GM18520 (cell line): ENCODE results near the gene TNPO3.

Source experiments
- ATAC-seq: cut with Tn5 transposase; IDR thresholded peaks from one replicate; pipeline ENCODE4 v1.9.1; 2021; ENCODE audit not compliant: unreplicated experiment

The TNPO3 gene

GRCh38 chr7:129054438-129055293 is at the start of gene TNPO3:
TNPO3 (minus strand) TSS chr7:129055111; CDS start chr7:129054770, 341 bp downstream.
- ATAC-seq = peak; percentile 72

- ATAC-seq = no peak
Observed at GRCh38 chr7:129103561-129104324, 48.8 kb upstream of the TNPO3 start.

GRCh38 chr7:129101746-129102145 is 46.8 kb upstream of the TNPO3 start:
- no peak for ATAC-seq

- ATAC-seq = no peak
Observed at GRCh38 chr7:129100827-129101166, 45.9 kb upstream of the TNPO3 start.

GRCh38 chr7:129098409-129099084 is 43.6 kb upstream of the TNPO3 start:
- ATAC-seq = no peak

- ATAC-seq = peak; percentile 67
Observed at GRCh38 chr7:129095258-129095657, 40.3 kb upstream of the TNPO3 start.

GRCh38 chr7:129094501-129094900 is 39.6 kb upstream of the TNPO3 start:
- ATAC-seq = no peak

- no peak for ATAC-seq
Observed at GRCh38 chr7:129093867-129094456, 39.1 kb upstream of the TNPO3 start.

GRCh38 chr7:129091484-129092002 is 36.6 kb upstream of the TNPO3 start:
- ATAC-seq = no peak

GRCh38 chr7:129090300-129090907 is 35.5 kb upstream of the TNPO3 start:
- ATAC-seq = no peak

GRCh38 chr7:129089521-129090212 is 34.8 kb upstream of the TNPO3 start:
- ATAC-seq = no peak

- no peak for ATAC-seq
Observed at GRCh38 chr7:129084801-129085551, 30.1 kb upstream of the TNPO3 start.

- no peak for ATAC-seq
Observed at GRCh38 chr7:129083525-129083924, 28.6 kb upstream of the TNPO3 start.

- no peak for ATAC-seq
Observed at GRCh38 chr7:129078455-129078854, 23.5 kb upstream of the TNPO3 start.

- ATAC-seq = no peak
Observed at GRCh38 chr7:129076886-129077285, 22.0 kb upstream of the TNPO3 start.

GRCh38 chr7:129074994-129075393 is 20.1 kb upstream of the TNPO3 start:
- ATAC-seq = no peak

GRCh38 chr7:129074361-129074871 is 19.5 kb upstream of the TNPO3 start:
- no peak for ATAC-seq

- no peak for ATAC-seq
Observed at GRCh38 chr7:129073738-129074137, 18.8 kb upstream of the TNPO3 start.

GRCh38 chr7:129073204-129073603 is 18.3 kb upstream of the TNPO3 start:
- no peak for ATAC-seq
